H1 (cell line): ENCODE results near the gene NEK10. TPM values are rescaled to one million over a fixed set of nuclear protein-coding genes. Genes with fewer than 3 reads are reported as not detected.

Experiments
- CTCF ChIA-PET: fragments of 300-600 bp; sonication (Branson Sonifier 250); formaldehyde crosslinking; loops from one replicate; lab custom pipeline; 2021; ENCODE audit not compliant: partially characterized antibody; lab: Charles Lee
- POLR2A ChIA-PET: fragments of 300-600 bp; sonication (Branson Sonifier 250); formaldehyde crosslinking; loops from one replicate; lab custom pipeline; 2021; ENCODE audit warnings: inconsistent platforms; ENCODE audit not compliant: partially characterized antibody; lab: Charles Lee
- DNase-seq, 2 experiments: peaks; one replicate each; pipeline versions ENCODE4 v3.0.0 to v3.0.0-alpha.2; 2010 to 2022; ENCODE audit warnings: low spot score in 2 of 2, low read depth in 1 of 2, mixed read lengths in 1 of 2
- FAIRE-seq: peaks from 2 replicates; lab custom pipeline; 2011; peaks lifted over from hg19 to GRCh38; lab: Jason Lieb, UNC
- H2AFZ ChIP-seq: 2 replicates; pipeline ENCODE4 v1.8.1; 2012; ENCODE audit warnings: low read length, inconsistent platforms
- H2AK5ac ChIP-seq: 2 replicates; pipeline ENCODE4 v1.6.1; 2013; ENCODE audit warnings: low read depth, low read length
- H2BK120ac ChIP-seq: replicated peaks from 2 replicates; pipeline ENCODE3; 2013; ENCODE audit warnings: low read depth, low read length, inconsistent platforms
- H2BK12ac ChIP-seq: 2 replicates; pipeline ENCODE4 v1.6.1; 2013; ENCODE audit warnings: low read depth, low read length
- H2BK15ac ChIP-seq: 2 replicates; pipeline ENCODE4 v1.6.1; 2013; ENCODE audit warnings: low read length
- H2BK20ac ChIP-seq: 2 replicates; pipeline ENCODE4 v1.6.1; 2013; ENCODE audit warnings: low read length
- H2BK5ac ChIP-seq: 2 replicates; pipeline ENCODE4 v1.6.1; 2013; ENCODE audit warnings: low read depth, low read length
- H3K14ac ChIP-seq: 2 replicates; pipeline ENCODE4 v1.6.1; 2013; ENCODE audit warnings: inconsistent platforms; ENCODE audit not compliant: insufficient read length
- H3K18ac ChIP-seq: 2 replicates; pipeline ENCODE4 v1.6.1; 2013; ENCODE audit warnings: low read length; ENCODE audit errors: extremely low read depth
- H3K23ac ChIP-seq: 2 replicates; pipeline ENCODE4 v1.6.1; 2013; ENCODE audit warnings: inconsistent platforms; ENCODE audit not compliant: insufficient read length
- H3K23me2 ChIP-seq: 2 replicates; pipeline ENCODE4 v1.6.1; 2013; ENCODE audit warnings: low read depth, low read length
- H3K27ac ChIP-seq: 2 replicates; pipeline ENCODE4 v1.6.1; 2011; ENCODE audit warnings: low read depth, low read length, inconsistent platforms
- H3K27me3 ChIP-seq, 4 experiments: replicated peaks in 1 of 4; 1 replicate in 1 of 4; 2 replicates in 3 of 4; pipeline versions ENCODE4 v1.6.1 to v1.8.1; 2011 to 2013; ENCODE audit warnings: low read length in 3 of 4, mild to moderate bottlenecking in 3 of 4, inconsistent platforms in 2 of 4, mixed read lengths in 2 of 4, moderate library complexity in 1 of 4; ENCODE audit not compliant: control insufficient read depth in 3 of 4, insufficient read depth in 3 of 4; ENCODE audit errors: extremely low read depth in 1 of 4
- H3K36me3 ChIP-seq, 4 experiments: 2 replicates each; pipeline versions ENCODE4 v1.6.1 to v1.8.1; 2011 to 2013; ENCODE audit warnings: mild to moderate bottlenecking in 4 of 4, low read length in 3 of 4, moderate library complexity in 2 of 4, control low read depth in 1 of 4, inconsistent platforms in 1 of 4; ENCODE audit not compliant: insufficient read depth in 4 of 4, control insufficient read depth in 2 of 4
- H3K4ac ChIP-seq: replicated peaks from 2 replicates; pipeline ENCODE3; 2013; ENCODE audit warnings: low read length, low read depth, mixed read lengths, inconsistent platforms; ENCODE audit not compliant: insufficient read length
- H3K4me1 ChIP-seq, 4 experiments: replicated peaks in 1 of 4; 1 replicate in 1 of 4; 2 replicates in 3 of 4; pipeline versions ENCODE4 v1.6.1 to v1.8.1; 2011 to 2013; ENCODE audit warnings: low read length in 3 of 4, inconsistent platforms in 2 of 4, mixed read lengths in 1 of 4; ENCODE audit not compliant: insufficient read depth in 4 of 4, control insufficient read depth in 3 of 4
- H3K4me2 ChIP-seq, 2 experiments: 2 replicates each; pipeline versions ENCODE4 v1.6.1 to v1.8.1; 2011 to 2013; ENCODE audit warnings: low read depth in 2 of 2, low read length in 2 of 2, control low read depth in 1 of 2, inconsistent platforms in 1 of 2, mild to moderate bottlenecking in 1 of 2; ENCODE audit not compliant: insufficient read depth in 1 of 2
- H3K4me3 ChIP-seq, 4 experiments: fragments of 200-600, 300-600 bp in 1 of 4; sonication (generic), shearing (Covaris generic), sonication (Bioruptor Twin) in 1 of 4; 2 replicates each; pipeline versions ENCODE4 v1.5.1 to v1.8.1; 2011 to 2016; ENCODE audit warnings: low read length in 4 of 4, low read depth in 3 of 4, control low read depth in 2 of 4, inconsistent platforms in 2 of 4, mild to moderate bottlenecking in 2 of 4, mixed read lengths in 1 of 4, moderate library complexity in 1 of 4; ENCODE audit not compliant: insufficient read depth in 2 of 4; ENCODE audit errors: extremely low read depth in 1 of 4
- H3K56ac ChIP-seq: replicated peaks from 2 replicates; pipeline ENCODE3; 2013; ENCODE audit warnings: low read depth, mild to moderate bottlenecking, mixed read lengths, low read length, inconsistent platforms; ENCODE audit not compliant: insufficient read length
- H3K79me1 ChIP-seq: 2 replicates; pipeline ENCODE4 v1.6.1; 2013; ENCODE audit warnings: low read depth, low read length, control low read depth
- H3K79me2 ChIP-seq, 2 experiments: 2 replicates each; pipeline versions ENCODE4 v1.6.1 to v1.8.1; 2012 to 2013; ENCODE audit warnings: low read length in 2 of 2, mild to moderate bottlenecking in 2 of 2, inconsistent platforms in 1 of 2; ENCODE audit not compliant: insufficient read depth in 2 of 2, control insufficient read depth in 1 of 2
- H3K9ac ChIP-seq, 4 experiments: replicated peaks in 1 of 4; 1 replicate in 1 of 4; 2 replicates in 3 of 4; pipeline versions ENCODE4 v1.6.1 to v1.8.1; 2011 to 2013; ENCODE audit warnings: low read depth in 3 of 4, low read length in 3 of 4, control low read depth in 2 of 4, mild to moderate bottlenecking in 2 of 4, moderate library complexity in 2 of 4, inconsistent platforms in 1 of 4; ENCODE audit errors: extremely low read depth in 1 of 4
- H3K9me3 ChIP-seq, 2 experiments: 2 replicates each; pipeline versions ENCODE4 v1.6.1 to v1.8.1; 2012 to 2013; ENCODE audit warnings: mild to moderate bottlenecking in 2 of 2, moderate library complexity in 2 of 2, control low read depth in 1 of 2, inconsistent platforms in 1 of 2, low read depth in 1 of 2, low read length in 1 of 2, mixed read lengths in 1 of 2; ENCODE audit not compliant: insufficient read depth in 2 of 2
- H4K20me1 ChIP-seq, 2 experiments: replicated peaks in 1 of 2; 2 replicates each; pipeline versions ENCODE3 to v1.8.1; 2011 to 2013; ENCODE audit warnings: inconsistent platforms in 2 of 2, low read length in 2 of 2, mild to moderate bottlenecking in 1 of 2; ENCODE audit not compliant: insufficient read depth in 2 of 2, control insufficient read depth in 1 of 2
- H4K5ac ChIP-seq: 2 replicates; pipeline ENCODE4 v1.6.1; 2013; ENCODE audit warnings: low read length, low read depth, mixed read lengths, inconsistent platforms; ENCODE audit not compliant: insufficient read length
- H4K8ac ChIP-seq: 2 replicates; pipeline ENCODE4 v1.8.0; 2013; ENCODE audit warnings: mild to moderate bottlenecking, moderate library complexity, low read length, inconsistent platforms; ENCODE audit not compliant: insufficient read depth; ENCODE audit errors: extremely low read depth
- H4K91ac ChIP-seq: replicated peaks from 2 replicates; pipeline ENCODE3; 2013; ENCODE audit warnings: low read length, mixed read lengths, inconsistent platforms; ENCODE audit not compliant: insufficient read length
- RAD21 ChIP-seq, 2 experiments: IDR thresholded peaks in 1 of 2; conservative IDR thresholded peaks in 1 of 2; 2 replicates each; pipeline ENCODE4 v1.6.1; 2011; ENCODE audit warnings: low read depth in 2 of 2, low read length in 2 of 2, improper control_type of control experiment in 1 of 2, inconsistent platforms in 1 of 2, mild to moderate bottlenecking in 1 of 2, moderate library complexity in 1 of 2
- SIN3A ChIP-seq, 2 experiments: IDR thresholded peaks in 1 of 2; conservative IDR thresholded peaks in 1 of 2; 2 replicates each; pipeline ENCODE4 v1.6.1; 2011 to 2012; ENCODE audit warnings: low read length in 2 of 2, improper control_type of control experiment in 1 of 2, low read depth in 1 of 2, mild to moderate bottlenecking in 1 of 2
- polyA plus RNA-seq, 7 experiments: library from polyadenylated mRNA; depleted of rRNA in 3 of 7; stranded (reverse) in 5 of 7; unstranded in 2 of 7; fragments of >200 nt in 5 of 7; fragments of 200-250 nt in 2 of 7; gene quantifications; 1 replicate in 5 of 7; 2 replicates in 1 of 7; 4 replicates in 1 of 7; pipeline versions ENCODE4 v1.2.1 to v1.2.3, GENCODE V29; 2011 to 2013; ENCODE audit warnings: missing spikeins in 2 of 7, mixed read lengths in 2 of 7
- total RNA-seq: library from RNA; stranded (reverse); fragmentation: NEBNext Ultra II Directional; extraction: Animal tissue kit (Norgen Biotek cat#: 25700); gene quantifications from 2 replicates; pipeline ENCODE4 v1.2.1, GENCODE V29; 2021
- TF ChIP-seq, protein P1 (sequence below): IDR thresholded peaks from 2 replicates; pipeline ENCODE4 v1.6.1; 2012; ENCODE audit warnings: low read length, inconsistent platforms
- TF ChIP-seq, protein P2 (sequence below): IDR thresholded peaks from 2 replicates; pipeline ENCODE4 v1.6.1; 2012; ENCODE audit warnings: inconsistent platforms
- TF ChIP-seq, protein P3 (sequence below), 3 experiments: IDR thresholded peaks; 1 replicate in 2 of 3; 2 replicates in 1 of 3; pipeline versions ENCODE4 v1.5.1 to v1.6.1; 2011; ENCODE audit warnings: low read length in 3 of 3, mild to moderate bottlenecking in 3 of 3, inconsistent platforms in 2 of 3, low read depth in 1 of 3, moderate library complexity in 1 of 3; ENCODE audit not compliant: insufficient read depth in 1 of 3; ENCODE audit errors: control extremely low read depth in 1 of 3

The NEK10 gene
- total and polyA plus RNA-seq, 2 of the 8 experiments (the other 6 are each of a cell fraction or from before 2014, with no cell fraction given), result 0.18 to 0.50 TPM

DNA sequence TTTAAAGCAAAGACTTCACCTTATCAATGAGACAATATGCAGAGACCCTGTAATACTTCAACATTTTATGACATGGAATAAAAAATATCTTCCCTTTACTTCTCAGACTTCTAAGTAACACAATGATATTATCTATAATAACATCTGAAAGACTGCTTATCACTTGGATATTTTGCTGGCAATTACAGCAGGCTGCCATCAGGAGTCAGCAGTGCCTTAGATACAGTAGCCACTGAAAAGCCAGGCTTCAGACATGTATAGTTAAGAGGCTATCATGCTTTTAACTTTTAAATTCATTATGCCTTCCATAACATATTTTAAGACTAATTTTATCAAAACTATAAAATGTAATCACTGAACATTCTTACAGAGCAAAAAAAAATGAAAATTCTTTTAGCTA lies 227.5 kb downstream of the NEK10 start:
- H3K4ac ChIP-seq, result no peak overlapping the region
- no peak overlapping the region for H3K4me3 ChIP-seq
- H3K27me3 ChIP-seq, result no peaks in the 10 kb centered on the region
- H3K27ac ChIP-seq, result no peak overlapping the region
- H2BK5ac ChIP-seq, result no peak overlapping the region
- H3K79me1 ChIP-seq, result no peaks in the 10 kb centered on the region
- no peak overlapping the region for H3K56ac ChIP-seq
- H3K18ac ChIP-seq, result no peak overlapping the region
- ChIA-PET CTCF (interaction anchor here (1.3 to 4.5 kb wide), 8 partner anchors 9 to 138 kb away, joined by 3 to 35 read pairs (median 10); no protein-coding TSS in a partner anchor), POLR2A (no interaction called here)
- H3K4me1 ChIP-seq, result no peaks in the 10 kb centered on the region
- no peak overlapping the region for H2BK12ac ChIP-seq
- H2BK15ac ChIP-seq, result no peak overlapping the region
- DNase-seq, result no peak
- H4K20me1 ChIP-seq, result no peaks in the 10 kb centered on the region
- no peak overlapping the region for H4K8ac ChIP-seq
- no peak overlapping the region for H3K9ac ChIP-seq
- H4K91ac ChIP-seq, result no peak overlapping the region
- no peak overlapping the region for H4K5ac ChIP-seq
- no peak overlapping the region for H2AK5ac ChIP-seq
- H3K14ac ChIP-seq, result no peak overlapping the region
- H2BK20ac ChIP-seq, result no peak overlapping the region
- H3K9me3 ChIP-seq, result peaks cover 2 to 6% of the 10 kb centered on the region in 2 experiments; a peak in 2 of 4 replicates
- no peak overlapping the region for H2AFZ ChIP-seq
- H3K23me2 ChIP-seq, result no peaks in the 10 kb centered on the region
- no peak for FAIRE-seq
- TF ChIP-seq RAD21 (IDR thresholded peaks at IDR 0.05 in 1 of 2, conservative IDR thresholded peaks at IDR 0.05 in 1 of 2; ENCODE audit: low read depth in 2 of 2, low read length in 2 of 2) (peak; percentile 48 to 58), SIN3A (conservative IDR thresholded peaks at IDR 0.05 in 1 of 2, IDR thresholded peaks at IDR 0.05 in 1 of 2; ENCODE audit: low read depth in 1 of 2, low read length in 2 of 2) (no peak)
- TF ChIP-seq, protein P1, sequence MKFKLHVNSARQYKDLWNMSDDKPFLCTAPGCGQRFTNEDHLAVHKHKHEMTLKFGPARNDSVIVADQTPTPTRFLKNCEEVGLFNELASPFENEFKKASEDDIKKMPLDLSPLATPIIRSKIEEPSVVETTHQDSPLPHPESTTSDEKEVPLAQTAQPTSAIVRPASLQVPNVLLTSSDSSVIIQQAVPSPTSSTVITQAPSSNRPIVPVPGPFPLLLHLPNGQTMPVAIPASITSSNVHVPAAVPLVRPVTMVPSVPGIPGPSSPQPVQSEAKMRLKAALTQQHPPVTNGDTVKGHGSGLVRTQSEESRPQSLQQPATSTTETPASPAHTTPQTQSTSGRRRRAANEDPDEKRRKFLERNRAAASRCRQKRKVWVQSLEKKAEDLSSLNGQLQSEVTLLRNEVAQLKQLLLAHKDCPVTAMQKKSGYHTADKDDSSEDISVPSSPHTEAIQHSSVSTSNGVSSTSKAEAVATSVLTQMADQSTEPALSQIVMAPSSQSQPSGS, result no peak
- TF ChIP-seq, protein P2, sequence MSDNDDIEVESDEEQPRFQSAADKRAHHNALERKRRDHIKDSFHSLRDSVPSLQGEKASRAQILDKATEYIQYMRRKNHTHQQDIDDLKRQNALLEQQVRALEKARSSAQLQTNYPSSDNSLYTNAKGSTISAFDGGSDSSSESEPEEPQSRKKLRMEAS, result no peak
- TF ChIP-seq, protein P3, sequence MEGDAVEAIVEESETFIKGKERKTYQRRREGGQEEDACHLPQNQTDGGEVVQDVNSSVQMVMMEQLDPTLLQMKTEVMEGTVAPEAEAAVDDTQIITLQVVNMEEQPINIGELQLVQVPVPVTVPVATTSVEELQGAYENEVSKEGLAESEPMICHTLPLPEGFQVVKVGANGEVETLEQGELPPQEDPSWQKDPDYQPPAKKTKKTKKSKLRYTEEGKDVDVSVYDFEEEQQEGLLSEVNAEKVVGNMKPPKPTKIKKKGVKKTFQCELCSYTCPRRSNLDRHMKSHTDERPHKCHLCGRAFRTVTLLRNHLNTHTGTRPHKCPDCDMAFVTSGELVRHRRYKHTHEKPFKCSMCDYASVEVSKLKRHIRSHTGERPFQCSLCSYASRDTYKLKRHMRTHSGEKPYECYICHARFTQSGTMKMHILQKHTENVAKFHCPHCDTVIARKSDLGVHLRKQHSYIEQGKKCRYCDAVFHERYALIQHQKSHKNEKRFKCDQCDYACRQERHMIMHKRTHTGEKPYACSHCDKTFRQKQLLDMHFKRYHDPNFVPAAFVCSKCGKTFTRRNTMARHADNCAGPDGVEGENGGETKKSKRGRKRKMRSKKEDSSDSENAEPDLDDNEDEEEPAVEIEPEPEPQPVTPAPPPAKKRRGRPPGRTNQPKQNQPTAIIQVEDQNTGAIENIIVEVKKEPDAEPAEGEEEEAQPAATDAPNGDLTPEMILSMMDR (IDR thresholded peaks at IDR 0.05; ENCODE audit: control extremely low read depth in 1 of 3, insufficient read depth in 1 of 3, low read depth in 1 of 3, low read length in 3 of 3), result peak in 2 of 3 experiments; percentile 26 to 44; a peak in 2 of 4 replicates
- H3K79me2 ChIP-seq, result no peaks in the 10 kb centered on the region
- H3K4me2 ChIP-seq, result no peak overlapping the region
- no peak overlapping the region for H3K23ac ChIP-seq
- no peak overlapping the region for H2BK120ac ChIP-seq
- no peaks in the 10 kb centered on the region for H3K36me3 ChIP-seq
